Right renal cortex interstitium (tissue), 3 donors: ENCODE data around the gene TREH. TPM values are rescaled to one million over a fixed set of nuclear protein-coding genes. Genes with fewer than 3 reads are reported as not detected.
"Not testable (repeated sequence)": the region's sequence is repeated elsewhere in the genome, so short reads cannot be mapped to it uniquely, and the experiment has no call there.

Experiments used
- DNase-seq, 3 donors: peaks; one replicate each; pipeline ENCODE4 v3.0.0-alpha.2; 2013; ENCODE audit warnings: low read depth in 3 of 3, low spot score in 2 of 3
- polyA plus RNA-seq, 3 donors: library from polyadenylated mRNA; unstranded; fragments of 120-200 nt; gene quantifications; one replicate each; pipeline ENCODE4 v1.2.1, GENCODE V29; 2013; ENCODE audit not compliant: insufficient read length in 3 of 3

The TREH gene
- polyA plus RNA-seq, 3 donors: 0.64 to 1.8 (median 0.75) TPM

DNA sequence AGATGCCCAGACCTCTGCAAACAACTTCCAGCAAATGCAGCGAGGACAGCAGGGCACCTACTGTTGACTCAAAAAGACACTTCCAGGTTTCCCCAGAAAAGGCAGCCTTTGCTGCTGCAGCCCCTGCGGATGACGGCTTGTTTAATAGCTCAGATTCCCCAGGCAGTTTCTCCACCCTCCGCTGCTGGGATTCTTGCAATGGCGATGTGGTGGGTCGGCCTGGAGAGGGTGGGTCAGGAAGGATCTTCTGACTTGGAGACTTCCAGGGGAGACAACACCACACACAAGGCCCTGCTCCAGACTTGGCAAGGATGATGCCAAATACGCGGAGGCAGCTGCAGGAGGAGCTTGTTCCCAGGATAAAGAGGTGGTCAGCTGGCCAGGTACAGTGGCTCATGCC, 17.9 kb upstream of the TREH start:
- DNase-seq: no peak

DNA sequence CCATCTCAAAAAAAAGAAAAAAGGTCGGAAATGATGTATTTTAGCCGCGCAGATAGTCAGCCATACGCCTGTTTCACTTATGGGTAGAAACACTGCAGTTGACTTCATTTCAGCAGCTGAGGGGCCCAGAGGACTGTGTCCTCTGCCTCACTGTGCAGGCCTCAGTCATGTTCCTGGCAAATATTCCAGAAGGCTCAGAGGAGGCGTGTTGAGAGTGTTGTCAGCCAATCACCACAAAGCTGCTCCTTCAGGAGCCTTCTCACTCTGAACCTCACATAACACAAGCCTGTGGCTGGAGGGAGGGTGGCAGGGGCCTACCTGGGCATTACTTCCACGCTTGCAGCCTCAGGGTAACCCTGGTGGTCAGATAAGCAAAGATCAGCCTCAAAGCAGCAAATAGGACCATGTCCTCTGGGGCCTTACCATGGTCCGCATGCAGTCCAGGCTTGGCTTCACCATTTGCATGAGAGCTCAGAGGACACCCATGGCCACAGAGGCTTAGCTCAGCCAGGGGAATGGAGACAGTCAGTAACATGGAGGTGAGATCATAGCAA, 17.3 kb upstream of the TREH start:
- no peak for DNase-seq

DNA sequence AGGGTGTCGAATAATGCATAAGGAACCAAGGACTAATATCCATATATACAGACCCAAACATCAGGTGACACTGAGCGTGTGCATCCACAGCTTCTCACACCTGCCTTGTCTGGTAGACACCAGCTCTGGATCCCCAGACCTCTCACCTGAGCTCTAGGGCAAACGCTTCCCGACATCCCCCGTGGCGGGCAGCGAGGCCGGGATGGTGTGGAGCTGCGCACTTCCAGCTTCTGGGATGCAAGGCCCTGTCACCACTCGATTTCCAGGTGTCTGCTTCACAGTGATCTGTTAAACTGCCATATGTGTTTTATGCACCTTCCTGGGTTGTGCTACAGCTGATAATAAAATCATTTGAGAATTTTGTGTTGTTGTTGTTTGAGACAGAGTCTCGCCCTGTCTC, 15.3 kb upstream of the TREH start:
- no peak for DNase-seq

DNA sequence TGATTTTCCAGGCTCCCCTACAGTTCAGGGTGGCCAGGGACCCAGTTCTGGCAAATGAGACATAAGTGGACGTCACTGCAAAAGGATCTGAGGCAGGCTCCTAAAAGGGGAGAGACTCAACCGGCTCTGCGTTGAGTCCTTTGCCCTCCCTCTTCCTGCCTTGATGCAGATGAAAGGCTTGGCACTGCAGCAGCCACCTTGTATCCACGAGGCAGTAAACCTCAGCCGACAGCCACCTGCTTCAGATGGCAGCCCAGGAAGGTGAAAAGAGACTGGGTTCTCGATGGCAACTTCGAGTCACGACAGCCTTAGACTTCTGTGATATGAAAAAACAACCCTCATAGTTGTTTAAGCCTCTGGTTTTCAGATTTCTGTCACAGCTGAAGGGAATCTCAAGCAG, 14.7 kb upstream of the TREH start:
- DNase-seq: no peak

DNA sequence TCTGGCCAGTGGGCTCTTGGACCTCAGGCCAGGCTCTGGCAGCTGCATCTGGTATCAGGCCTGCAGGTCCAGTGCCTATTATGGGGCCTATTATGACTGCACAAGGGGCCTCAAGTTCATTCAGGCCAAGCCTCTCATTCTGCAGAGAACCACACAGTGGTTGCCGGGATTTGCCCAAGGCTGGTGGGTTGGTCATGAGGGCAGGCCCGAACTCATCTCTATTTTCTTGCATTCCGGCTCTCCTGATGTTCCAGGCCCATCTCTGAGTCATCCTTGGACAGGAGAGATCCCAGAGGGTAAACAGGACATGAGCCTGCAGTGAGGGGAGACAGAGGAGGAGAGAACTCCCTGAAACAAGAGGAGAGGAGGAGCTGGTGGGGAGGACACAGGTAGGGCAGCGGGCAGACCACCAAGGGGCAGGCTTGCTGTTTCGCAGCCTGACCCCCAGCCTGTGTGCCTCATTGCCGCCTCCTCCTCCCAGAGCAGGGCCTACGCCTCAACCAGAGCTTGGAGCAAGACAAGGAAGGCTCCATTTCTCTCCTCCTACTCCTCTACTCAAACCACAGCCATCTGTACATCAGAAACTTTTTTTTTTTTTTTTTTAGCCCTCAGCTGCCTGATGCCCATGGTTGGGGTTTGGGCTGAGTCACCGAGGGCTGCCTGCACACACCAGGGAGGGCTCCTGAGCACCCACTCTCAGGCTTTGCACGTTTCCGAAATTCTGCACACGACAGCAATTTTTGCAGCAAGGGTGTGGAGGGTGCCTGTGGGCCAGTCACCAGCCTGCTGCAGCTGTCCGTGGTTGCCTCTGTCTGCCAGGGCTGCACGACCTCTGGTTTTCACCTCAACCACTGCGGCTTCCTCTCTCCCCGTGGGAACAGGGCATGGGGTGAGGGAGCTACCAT, 12.7 kb upstream of the TREH start:
- DNase-seq: no peak

DNA sequence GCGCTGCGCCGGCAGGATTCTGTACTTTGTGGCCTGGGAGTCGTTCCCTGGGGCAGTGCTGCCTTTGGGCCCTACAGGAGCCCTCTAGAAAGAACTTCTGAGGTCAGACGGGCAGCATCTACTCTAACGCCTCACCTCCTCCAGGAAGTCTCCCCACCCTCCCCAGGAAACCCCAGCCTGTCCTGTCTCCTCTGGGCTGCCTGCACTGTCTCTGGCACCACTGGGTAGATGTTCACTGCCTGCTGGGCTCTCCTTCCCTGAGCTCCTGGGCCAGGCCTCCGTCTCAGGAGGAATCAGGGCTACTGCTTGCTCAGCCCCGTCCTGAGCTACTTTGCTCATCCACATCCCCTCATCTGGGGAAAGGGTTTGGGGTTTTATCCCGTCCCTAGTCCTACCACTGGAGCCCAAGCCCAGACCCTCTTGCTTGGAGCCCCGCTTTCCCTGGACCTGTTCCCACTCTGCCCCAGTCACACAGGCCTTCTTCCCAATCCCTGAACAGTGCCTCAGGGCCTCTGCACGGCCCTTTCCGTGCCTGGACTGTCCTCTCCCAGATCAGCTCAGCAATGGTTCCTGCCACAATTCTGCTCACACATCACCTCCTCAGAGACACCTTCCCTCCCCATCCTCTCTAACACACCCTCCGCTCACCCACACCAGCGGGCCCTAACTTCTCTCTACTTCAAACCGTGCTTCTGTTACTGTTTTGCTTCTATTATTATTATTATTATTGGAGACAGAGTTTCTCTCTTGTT, 11.3 kb upstream of the TREH start:
- no peak for DNase-seq

DNA sequence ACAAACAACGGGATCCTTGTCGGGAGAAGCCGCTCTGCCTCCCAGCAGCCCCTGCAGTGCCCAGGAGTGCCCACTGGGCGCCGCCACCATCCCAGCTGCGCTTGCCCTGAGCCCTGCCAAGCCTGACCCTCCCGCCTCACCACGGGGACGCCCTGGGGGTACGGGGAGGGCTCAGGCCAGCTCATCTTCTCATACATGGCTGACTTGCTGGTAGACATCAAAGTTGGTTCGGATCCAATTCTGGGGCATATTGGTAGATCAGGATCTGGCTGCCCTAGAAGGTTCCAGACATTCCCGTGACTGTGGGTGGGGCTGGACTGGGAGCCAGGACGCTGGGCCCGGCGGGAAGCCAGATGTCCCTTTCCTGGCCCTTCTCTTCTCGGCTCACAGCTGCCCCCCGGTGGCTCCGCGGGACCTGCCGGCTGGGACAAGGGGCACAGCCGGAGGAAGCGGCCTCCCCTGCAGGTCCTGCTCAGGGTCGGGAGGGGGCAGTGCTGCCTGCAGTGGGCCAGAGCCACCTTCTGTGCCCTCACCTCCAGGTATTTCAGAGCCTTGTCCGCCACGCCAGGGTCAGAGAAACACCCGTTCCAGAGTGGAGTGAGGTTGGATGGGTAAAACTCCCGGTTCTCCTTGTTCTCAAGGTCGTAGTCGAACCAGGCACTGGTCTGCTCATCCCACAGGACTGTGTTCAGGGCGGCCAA, 10.6 kb upstream of the TREH start:
- DNase-seq: peak; percentile 74 to 90 (median 85)

DNA sequence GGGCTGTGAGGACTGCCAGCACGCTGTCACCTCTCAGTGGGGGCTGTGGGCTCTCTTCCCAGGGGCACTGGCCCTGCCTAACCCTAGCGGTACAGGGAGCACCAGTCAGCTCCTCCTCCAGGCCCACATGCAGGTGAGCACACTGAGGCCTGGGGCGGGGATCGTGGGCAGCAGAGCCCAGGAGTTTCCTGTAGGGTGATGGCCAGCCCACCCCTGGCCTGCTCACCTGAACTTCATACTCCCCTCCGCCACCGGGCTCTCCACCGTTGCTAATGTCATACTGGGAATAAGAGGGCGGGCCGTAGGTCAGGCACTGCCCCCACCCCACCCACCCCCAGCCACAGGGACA, 10.0 kb upstream of the TREH start:
- DNase-seq: no peak

DNA sequence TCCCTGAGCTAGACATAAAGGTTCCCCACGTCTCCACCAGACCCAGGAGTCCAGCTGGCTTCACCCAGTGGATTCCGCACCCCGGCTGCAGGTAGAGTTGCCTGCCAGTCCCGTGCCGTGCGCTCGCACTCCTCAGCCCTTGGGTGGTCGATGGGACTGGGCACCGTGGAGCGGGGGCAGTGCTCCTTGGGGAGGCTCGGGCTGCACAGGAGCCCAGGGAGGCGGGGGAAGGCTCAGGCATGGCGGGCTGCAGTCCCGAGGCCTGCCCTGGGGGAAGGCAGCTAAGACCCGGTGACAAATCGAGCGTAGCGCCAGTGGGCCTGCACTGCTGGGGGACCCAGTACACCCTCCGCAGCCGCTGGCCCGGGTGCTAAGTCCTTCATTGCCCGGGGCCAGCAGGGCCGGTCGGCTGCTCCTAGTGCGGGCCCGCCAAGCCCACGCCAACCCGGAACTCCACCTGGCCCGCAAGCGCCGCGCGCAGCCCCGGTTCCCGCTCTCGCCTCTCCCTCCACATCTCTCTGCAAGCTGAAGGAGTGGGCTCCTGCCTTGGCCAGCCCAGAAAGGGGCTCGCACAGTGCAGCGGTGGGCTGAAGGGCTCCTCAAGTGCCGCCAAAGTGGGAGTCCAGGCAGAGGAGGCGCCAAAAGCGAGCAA, 9.5 kb upstream of the TREH start:
- DNase-seq: no peak

DNA sequence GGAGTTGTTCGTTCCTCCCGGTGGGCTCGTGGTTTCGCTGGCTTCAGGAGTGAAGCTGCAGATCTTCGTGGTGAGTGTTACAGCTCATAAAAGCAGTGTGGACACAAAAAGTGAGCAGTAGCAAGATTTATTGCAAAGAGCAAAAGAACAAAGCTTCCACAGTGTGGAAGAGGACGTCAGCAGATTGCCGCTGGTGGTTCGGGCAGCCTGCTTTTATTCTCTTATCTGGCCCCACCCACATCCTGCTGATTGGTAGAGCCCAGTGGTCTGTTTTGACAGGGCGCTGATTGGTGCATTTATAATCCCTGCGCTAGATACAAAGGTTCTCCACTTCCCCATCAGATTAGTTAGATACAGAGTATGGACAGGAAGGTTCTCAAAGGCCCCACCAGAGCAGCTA, 8.9 kb upstream of the TREH start:
- DNase-seq: not testable (repeated sequence)

DNA sequence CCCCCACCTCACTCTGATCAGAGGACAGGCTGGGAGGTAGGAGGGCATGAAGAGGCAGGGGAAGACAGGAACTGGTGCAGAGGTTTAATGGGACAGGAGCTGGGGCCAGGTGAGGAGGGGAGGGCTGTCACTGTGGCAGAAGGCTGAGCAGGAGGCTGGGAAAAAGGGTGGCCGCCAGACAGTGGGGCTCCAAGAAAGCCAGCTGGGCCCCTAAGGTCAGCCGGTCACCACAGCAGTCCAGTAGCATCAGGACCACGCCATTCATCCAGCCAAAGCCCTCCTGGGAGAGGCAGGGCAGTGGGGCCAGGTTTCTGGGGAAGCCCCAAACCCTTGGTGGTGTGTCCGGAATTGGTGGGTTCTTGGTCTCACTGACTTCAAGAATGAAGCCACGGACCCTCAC, 8.5 kb upstream of the TREH start:
- DNase-seq: no peak

DNA sequence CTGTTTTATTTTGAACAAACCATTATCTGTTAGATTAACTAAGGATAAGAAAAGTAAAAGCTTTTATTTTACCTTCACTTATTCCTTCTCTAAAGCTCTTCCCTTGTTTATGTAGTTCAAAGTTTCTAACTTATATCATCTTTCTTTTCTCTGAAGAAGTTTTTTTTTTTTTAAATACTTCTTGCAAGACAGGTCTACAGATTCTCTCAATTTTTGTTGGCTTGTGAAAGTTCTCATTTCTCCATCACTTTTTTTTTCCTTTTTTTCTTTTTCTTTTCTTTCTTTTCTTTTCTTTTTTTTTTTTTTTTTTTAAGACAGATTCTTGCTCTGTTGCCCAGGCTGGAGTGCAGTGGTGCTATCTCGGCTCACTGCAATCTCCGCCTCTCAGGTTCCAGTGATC, 4.7 kb upstream of the TREH start:
- no peak for DNase-seq

DNA sequence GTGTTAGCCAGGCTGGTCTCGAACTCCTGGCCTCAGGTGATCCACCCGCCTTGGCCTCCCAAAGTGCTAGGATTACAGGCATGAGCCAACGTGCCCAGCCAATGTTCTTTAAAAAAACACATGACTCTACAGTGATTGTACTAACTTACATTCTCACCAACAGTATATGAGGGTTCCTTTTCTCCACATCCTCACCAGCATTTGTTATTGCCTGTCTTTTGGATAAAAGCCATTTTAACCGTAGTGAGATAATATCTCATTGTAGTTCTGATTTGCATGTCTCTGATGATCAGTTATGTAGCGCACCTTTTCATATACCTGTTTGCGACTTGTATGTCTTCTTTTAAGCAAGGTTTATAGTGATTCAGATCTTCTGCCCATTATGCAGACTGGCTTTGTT, 3.5 kb upstream of the TREH start:
- not testable (repeated sequence) for DNase-seq

DNA sequence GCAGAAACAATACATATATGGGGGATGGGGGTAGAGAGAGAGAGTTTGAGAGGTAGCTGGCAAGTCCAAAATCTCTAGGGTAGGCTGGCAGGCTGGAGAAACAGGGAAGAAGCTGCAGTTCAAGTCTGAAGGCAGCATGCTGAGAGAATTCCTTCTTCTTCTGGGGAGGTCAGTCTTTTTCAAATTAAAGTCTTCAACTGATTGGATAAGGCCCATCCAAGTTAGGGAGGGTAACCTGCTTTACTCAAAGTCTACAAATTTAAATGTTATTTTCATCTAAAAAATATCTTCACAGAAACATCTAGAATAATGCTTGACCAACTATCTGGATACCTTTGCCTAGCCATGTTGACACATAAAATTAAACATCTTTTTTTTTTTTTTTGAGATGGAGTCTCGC, 2.9 kb upstream of the TREH start:
- DNase-seq: no peak

DNA sequence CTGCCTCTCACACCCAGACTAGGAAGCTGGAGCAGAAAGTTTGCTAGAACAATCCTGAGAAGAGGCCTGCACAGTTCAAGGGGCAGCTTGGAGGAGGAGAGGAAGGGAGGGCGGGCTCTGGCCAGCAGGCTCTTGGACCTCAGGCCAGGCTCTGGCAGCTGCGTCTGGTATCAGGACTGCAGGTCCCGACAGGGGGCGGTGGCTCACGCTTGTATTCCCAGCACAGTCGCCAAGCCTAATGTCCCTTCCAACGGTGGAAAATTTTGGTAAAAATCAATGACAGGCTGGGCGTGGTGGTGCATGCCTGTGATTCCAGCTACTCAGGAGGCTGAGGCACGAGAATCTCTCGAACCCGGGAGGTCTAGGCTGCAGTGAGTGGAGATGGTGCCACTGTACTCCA, 542 bp downstream of the TREH start:
- not testable (repeated sequence) for DNase-seq

DNA sequence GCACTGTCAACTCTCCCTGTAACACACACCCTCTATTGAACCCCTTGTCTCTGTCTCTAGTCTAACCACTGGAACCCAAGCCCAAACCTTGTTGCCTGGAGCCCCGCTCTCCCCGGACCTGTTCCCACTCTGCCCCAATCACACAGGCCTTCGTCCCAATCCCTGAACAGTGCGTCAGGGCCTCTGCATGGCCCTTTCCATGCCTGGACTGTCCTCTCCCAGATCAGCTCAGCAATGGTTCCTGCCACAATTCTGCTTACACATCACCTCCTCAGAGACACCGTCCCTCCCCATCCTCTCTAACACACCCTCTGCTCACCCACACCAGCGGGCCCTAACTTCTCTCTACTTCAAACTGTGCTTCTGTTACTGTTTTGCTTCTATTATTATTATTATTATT, 1.5 kb downstream of the TREH start:
- no peak for DNase-seq

DNA sequence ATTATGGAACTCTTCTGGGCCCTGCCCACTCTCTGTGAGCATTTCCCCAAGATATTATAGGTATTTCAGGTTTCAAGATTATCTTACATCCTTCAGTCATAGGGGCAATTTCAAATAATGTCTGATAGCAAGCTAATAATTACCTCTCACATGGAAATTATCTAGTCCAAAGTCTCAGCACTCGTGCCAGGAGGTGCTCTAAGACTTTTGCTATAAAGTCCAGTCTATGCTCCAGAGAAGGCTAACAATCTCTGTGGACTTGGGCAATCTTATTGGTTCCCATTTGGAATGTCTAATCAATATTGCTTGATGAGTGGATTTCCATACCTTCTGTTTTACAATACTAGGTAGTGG, 5.4 kb downstream of the TREH start:
- DNase-seq: no peak

DNA sequence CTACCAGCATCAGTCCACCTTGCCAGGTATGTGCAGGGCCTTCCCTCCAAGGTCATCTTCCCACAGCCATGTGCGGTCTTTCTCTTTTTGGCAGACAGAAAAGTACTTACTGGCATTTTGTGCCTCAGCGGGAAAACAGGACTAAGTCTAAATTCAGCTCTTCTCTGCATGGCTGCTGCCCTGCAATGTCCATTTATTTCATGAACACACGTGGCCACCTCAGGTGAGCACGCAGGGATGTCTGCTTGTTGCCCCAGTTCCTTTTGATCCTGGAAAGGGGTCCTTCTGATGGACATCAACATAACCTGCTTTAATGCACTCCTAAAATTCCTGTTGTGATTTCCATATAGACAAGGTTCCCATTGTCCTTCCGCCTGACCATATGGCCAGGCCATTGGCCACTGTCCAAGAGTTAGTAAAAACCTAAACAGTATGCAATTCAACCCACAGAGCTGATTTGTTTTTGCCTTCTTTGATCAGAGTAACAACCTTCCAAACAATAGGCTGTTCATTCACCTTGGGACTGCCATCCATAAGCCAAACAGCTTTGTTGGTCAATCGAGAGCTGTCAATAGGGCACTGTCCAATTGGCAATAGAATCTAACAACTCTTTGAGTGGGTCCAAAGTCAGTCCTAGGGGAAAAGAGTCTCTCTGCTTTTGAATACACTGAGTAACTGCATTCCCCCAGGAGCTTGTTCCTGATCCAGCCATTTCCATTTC, 5.9 kb downstream of the TREH start:
- no peak for DNase-seq

DNA sequence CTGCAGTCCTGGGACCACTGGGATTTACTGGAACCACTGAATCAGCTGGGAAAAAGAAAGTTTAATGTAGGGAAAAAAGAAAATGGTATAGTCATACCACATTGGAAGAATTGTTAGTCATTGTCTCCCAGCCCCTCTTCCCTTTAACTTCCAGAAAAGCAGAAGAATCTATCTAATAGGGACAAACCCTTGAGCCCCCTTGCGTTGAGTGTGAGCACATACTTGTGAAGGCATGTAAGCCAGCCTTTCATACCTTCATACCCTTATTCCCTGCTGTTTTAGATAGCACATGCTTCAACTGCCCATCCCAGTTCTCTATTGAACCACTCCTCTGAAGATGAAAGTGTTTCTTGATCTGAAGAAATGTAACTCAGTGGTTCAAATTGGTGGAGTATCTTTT, 6.6 kb downstream of the TREH start:
- DNase-seq: no peak

DNA sequence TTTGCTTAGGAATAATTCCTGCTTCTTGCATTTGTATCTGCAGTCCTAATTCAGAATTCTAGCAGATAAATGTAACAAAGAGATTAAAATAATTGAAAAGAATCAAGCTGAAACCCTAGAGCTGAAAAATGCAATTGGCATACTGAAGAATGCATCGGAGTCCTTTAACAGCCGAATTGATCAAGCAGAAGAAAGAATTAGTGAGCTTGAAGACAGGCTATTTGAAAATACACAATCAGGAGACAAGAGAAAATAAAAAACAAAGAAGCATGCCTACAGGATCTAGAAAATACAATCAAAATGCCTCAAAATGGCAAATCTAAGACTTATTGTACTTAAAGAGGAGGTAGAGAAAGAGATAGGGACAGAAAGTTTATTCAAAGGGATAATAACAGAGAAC, 8.2 kb downstream of the TREH start:
- no peak for DNase-seq
